ENCODE data around the gene LDLRAD4. TPM values are rescaled to one million over a fixed set of nuclear protein-coding genes. Genes with fewer than 3 reads are reported as not detected.

LDLRAD4 gene
- total RNA-seq, 2 donors from 2014 or later = 18.4 to 59.2 TPM

DNA sequence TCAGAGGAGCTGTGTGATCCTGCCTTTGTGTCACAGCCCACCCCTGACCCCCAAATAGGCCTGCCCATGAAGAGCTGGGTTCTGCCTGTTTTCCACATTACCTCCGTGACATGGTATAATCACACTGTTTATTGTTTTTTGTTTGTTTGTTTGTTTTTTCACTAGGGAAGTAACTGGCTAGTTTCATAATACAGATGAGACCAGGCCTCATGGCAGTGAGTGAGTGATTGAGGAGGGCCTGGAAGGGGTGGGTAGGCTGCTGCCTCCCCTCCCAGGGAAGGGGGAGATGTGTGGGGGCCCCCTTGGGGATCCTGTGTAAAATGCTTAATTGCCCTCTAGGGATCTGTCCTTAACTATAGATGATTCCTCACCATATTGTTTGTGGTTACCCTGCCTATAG lies 190.5 kb downstream of the LDLRAD4 start:
- Mint-ChIP-seq H3K9me3 (peaks cover 4 to 14% of the 10 kb centered on the region in 2 donors), H3K36me3 (peaks cover 17 to 25% of the 10 kb centered on the region in 2 donors), H3K27ac (peak overlapping the region in 1 of 2 donors; percentile 91)
- ATAC-seq (no peak), DNase-seq (ENCODE audit: low spot score in 2 of 2) (no peak)

DNA sequence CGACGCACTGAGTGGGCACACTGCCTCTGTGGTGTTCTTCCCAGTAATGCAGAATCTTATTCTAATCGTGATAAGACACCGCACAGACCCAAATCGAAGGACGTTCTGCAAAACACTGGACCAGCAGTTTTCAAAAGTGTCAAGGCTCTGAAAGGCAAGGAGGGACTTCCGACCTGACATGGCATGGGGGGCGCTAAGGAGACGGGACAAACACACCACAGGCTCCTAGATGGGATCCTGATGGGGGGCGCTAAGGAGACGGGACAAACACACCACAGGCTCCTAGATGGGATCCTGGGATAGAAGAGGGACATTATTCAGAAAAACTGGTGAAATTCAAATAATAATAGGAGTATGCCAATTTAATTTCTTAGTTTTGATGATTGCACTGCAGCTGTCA lies 191.4 kb downstream of the LDLRAD4 start:
- peaks cover 4 to 14% of the 10 kb centered on the region in 2 donors for H3K9me3 Mint-ChIP-seq
- ATAC-seq (no peak), DNase-seq (ENCODE audit: low spot score in 2 of 2) (no peak)
- no peak overlapping the region for H3K27ac Mint-ChIP-seq
- peaks cover 17 to 25% of the 10 kb centered on the region in 2 donors for H3K36me3 Mint-ChIP-seq

DNA sequence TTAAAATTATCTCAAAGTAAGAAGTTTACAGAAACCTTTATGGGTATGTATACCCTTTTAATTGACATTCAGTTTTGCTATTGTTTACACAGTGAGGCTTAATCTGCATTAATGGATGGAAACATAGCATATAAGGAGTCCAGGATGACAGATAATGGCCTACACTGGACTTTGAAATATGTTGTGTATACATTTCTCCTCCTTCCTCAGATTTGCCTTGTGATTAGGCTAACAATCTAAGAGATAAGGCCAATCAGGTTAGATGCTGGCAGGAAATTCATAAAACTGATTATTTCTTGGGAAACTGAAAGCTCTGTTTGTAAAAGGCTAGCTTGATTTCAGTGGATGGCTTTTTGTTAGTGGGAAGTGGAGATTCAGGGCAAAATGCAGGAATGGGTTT lies 191.9 kb downstream of the LDLRAD4 start:
- peaks cover 17 to 25% of the 10 kb centered on the region in 2 donors for H3K36me3 Mint-ChIP-seq
- no peak for ATAC-seq
- no peak for DNase-seq (ENCODE audit: low spot score in 2 of 2)
- peaks cover 4 to 14% of the 10 kb centered on the region in 2 donors for H3K9me3 Mint-ChIP-seq
- H3K27ac Mint-ChIP-seq = no peak overlapping the region

DNA sequence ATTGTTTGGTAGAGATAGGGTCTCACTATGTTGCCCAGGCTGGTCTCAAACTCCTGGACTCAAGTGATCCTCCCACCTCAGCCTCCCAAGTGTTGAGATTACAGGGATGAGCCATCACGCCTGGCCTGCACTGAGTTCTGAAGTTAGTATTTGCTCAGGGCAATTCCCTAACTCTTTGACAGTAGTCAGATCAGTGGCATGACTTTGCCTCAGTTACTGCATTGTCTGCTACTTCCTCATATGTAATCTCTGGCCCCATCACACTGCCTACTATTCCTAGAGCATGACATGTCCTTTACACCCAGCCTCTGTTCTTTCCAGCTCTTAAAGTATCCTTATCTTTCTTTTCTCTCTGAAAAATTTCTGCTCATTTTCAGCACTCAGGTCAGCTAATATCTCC lies 193.5 kb downstream of the LDLRAD4 start:
- Mint-ChIP-seq H3K27ac (no peak overlapping the region), H3K9me3 (peaks cover 4 to 14% of the 10 kb centered on the region in 2 donors), H3K36me3 (peaks cover 17 to 25% of the 10 kb centered on the region in 2 donors)
- ATAC-seq (no peak), DNase-seq (ENCODE audit: low spot score in 2 of 2) (no peak)

DNA sequence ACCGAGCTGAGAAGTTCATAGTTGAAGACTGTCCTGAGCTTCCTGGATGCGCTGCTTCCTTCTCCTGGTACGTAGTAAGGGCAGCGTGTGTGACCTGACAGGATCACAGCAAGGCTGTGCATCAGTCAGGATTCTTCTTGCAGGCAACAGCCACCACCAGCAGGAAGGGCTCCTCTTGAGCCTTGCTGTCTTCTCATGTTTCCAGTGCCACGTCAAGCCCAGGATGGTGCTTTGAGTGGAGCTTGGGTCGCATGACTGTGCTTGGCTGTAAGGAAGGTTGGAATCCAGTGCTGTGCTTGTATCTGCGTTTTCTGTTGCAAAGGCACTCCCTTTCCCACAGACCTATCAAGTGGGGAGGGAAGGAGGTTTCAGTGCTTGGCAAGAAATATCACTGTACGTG lies 194.3 kb downstream of the LDLRAD4 start:
- no peak for ATAC-seq
- peaks cover 4 to 14% of the 10 kb centered on the region in 2 donors for H3K9me3 Mint-ChIP-seq
- DNase-seq (ENCODE audit: low spot score in 2 of 2) = no peak
- no peak overlapping the region for H3K27ac Mint-ChIP-seq
- H3K36me3 Mint-ChIP-seq = peaks cover 17 to 25% of the 10 kb centered on the region in 2 donors

DNA sequence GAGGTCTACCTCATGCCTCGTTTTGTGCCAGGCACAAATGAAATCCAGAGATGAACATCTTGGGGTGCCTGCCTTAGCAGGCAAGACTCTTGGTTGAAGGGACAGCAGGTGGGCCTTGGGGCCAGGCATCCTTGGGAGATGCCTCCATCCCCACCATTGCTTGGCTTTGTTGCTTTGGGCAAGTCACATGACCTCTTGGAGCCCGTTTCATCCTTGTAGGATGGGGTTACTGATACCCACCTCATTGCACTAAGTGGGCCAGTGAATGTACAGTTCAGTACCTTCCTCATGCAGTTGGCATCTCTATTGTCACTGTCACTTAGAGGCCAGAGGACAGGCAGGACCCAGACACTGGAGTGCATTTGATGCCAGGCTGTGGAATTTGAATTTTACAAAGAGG lies 195.5 kb downstream of the LDLRAD4 start:
- peaks cover 17 to 25% of the 10 kb centered on the region in 2 donors for H3K36me3 Mint-ChIP-seq
- ATAC-seq = no peak

DNA sequence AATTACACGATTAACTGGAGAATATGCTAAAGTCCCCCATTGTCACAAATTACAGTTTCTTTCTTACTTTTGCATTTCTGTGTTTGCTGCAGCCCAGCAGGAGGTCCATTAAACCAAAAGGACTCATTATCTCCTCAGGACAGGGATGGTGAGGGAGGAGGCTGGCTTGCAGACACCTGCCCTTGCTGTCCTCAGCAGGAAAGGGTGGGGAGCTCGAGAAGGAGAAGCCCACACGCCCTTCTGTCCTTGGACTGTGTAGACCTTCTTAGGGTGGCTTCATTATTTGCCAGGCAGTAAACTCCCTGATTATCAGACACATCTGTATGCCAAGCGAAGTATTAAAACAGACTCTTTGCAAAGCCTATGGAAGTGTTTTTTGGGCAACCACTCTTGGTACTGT lies 196.0 kb downstream of the LDLRAD4 start:
- no peak for DNase-seq (ENCODE audit: low spot score in 2 of 2)
- no peak for ATAC-seq
- Mint-ChIP-seq H3K27ac (no peak overlapping the region), H3K36me3 (peaks cover 17 to 25% of the 10 kb centered on the region in 2 donors), H3K9me3 (peaks cover 4 to 14% of the 10 kb centered on the region in 2 donors)

More for the DNA sequence above, 195.5 kb downstream of the LDLRAD4 start:
- H3K9me3 Mint-ChIP-seq = peaks cover 4 to 14% of the 10 kb centered on the region in 2 donors
- H3K27ac Mint-ChIP-seq = no peak overlapping the region
- DNase-seq (ENCODE audit: low spot score in 2 of 2) = no peak

DNA sequence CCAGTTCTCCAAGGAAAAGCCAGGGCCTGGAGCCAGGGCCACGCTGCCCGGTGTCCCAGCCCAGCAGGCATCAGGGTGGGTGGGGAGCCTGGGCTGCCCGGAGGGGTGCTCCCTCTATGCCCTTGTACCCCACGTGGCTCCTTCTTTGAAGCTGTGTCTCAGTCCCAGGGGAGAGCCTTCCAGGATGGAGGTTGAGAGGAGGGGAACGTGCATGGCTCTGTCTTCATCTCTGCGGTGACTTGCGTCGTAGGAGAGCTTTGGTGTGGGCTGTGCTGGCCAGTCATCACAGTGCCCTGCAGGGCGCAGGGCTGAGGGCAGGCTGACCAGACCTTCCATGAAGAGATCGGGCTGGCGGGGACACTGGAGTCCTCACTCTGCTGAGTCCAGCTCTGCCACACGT lies 197.2 kb downstream of the LDLRAD4 start:
- H3K36me3 Mint-ChIP-seq = peaks cover 17 to 25% of the 10 kb centered on the region in 2 donors
- DNase-seq (ENCODE audit: low spot score in 2 of 2) (no peak), ATAC-seq (peak in 1 of 2 donors; percentile 15)
- peaks cover 4 to 14% of the 10 kb centered on the region in 2 donors for H3K9me3 Mint-ChIP-seq
- no peak overlapping the region for H3K27ac Mint-ChIP-seq

DNA sequence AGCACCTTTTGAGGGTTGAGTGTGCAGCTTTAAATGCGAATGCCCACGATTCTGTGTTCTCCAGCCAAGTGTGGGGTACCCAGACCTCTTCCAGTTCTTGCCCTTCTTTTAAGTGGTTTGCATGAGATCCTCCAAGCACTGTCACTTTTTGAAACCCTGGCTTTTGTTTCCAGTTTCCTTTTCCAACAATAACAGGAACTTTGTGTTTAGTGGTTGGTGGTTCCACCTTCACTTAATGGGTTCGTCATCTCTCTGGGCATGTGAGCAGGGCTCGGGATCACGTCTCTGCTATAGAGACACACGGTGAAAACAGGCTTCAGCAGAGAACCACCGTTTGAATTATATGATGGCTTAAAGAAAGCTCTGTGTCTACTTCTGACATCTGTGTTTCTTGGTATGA lies 197.6 kb downstream of the LDLRAD4 start:
- no peak for DNase-seq (ENCODE audit: low spot score in 2 of 2)
- H3K9me3 Mint-ChIP-seq = peaks cover 4 to 14% of the 10 kb centered on the region in 2 donors
- no peak overlapping the region for H3K27ac Mint-ChIP-seq
- ATAC-seq = peak; percentile 81 to 84
- peaks cover 17 to 25% of the 10 kb centered on the region in 2 donors for H3K36me3 Mint-ChIP-seq

DNA sequence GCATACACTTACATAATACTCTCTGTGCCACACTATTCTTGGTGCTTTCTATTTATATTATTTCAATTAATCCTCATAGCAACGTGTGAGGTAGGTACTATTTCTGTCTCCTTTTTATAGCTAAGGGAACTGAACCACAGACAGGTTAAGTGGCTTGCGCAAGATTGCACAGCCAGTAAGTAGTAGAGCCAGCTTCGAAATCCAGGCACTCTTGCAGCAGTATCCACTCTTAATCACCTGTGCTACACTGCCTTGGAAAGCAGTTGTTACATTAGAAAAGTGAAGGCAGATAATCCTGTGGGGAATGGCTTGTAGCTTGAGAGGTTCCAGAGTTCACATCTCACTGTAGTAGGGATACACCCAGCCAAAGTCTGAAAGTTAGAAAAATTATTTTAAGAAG lies 198.3 kb downstream of the LDLRAD4 start:
- DNase-seq (ENCODE audit: low spot score in 2 of 2) (no peak), ATAC-seq (no peak)
- no peak overlapping the region for H3K27ac Mint-ChIP-seq
- H3K36me3 Mint-ChIP-seq = peaks cover 12 to 18% of the 10 kb centered on the region in 2 donors
- H3K9me3 Mint-ChIP-seq = peaks cover 0 to 9% of the 10 kb centered on the region in 2 donors

DNA sequence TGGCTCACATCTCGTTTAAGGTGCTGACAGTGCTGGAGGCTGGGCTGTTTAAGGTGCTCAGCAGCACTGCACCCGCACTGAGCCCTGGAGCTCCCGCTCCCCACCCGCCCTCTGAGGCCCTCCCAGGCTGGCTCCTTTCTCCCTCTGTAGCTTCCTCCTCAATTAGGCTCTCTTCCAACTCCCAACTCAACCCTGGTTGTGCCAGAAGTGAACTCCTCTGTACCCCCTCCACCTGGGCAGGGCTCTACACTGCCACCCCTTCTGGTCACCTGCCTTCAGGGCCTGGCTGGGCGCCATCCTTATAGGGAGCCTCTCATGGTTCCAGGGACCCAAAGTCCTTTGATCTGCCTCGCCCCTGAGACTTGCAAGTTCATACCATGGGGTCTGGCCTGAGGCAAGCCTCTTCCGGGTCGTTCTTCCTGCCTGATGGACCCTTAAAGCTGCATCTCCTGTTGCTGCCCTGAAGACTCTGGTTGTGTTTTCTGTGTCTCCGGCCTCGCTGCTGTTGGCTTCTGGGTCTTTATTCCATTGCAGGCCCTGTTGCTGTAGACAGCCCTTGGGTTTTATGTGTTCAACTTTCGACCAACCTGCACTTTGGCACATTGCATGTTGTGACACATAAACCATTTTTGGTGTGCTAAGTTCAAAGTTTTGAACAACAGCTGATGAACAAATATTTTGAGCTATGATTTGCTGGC lies 199.6 kb downstream of the LDLRAD4 start:
- no peak for ATAC-seq
- H3K27ac Mint-ChIP-seq = peak overlapping the region in 1 of 2 donors; percentile 74
- peaks cover 2 to 5% of the 10 kb centered on the region in 2 donors for H3K36me3 Mint-ChIP-seq

DNA sequence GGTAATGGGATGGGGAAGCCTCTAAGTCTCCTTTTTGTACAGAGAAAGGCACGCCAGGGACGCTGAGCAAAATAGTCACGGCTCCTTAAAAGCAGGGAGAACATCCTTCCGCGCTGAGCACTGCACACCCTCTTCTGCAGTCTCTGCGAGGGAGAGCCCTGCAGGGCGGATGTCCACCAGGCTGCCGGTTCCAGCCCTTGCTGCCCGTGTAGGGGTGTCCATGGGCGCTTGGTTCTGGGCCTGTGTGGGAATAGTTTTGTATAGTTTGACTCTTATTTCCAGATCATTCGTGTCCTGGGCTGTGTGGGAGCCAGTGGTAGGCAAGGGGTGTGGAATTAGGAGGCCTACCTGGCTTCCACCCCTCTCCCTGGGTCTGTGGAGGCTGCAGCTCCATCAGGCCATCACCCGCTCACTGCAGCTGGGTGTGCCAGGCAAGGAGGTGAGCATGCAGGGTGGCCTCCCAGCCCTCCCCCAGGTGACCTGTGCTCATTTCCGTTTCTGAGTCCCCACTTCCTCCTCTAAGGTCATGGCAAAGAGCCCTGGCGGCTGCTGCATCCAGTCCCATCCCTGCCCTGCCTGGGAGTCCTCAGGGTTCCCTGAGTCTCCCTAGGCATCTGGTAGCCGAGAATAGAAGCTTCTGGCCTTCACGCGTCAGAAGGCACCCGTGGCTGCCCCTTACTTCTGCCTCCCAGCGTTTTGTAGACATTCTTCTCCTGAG lies 202.6 kb downstream of the LDLRAD4 start:
- Mint-ChIP-seq H3K27ac (peak overlapping the region; percentile 46 to 72), H3K9me3 (no peaks in the 10 kb centered on the region), H3K36me3 (no peaks in the 10 kb centered on the region)
- no peak for ATAC-seq
- no peak for DNase-seq (ENCODE audit: low spot score in 2 of 2)

More for the DNA sequence above, 199.6 kb downstream of the LDLRAD4 start:
- no peak for DNase-seq (ENCODE audit: low spot score in 2 of 2)
- no peaks in the 10 kb centered on the region for H3K9me3 Mint-ChIP-seq

DNA sequence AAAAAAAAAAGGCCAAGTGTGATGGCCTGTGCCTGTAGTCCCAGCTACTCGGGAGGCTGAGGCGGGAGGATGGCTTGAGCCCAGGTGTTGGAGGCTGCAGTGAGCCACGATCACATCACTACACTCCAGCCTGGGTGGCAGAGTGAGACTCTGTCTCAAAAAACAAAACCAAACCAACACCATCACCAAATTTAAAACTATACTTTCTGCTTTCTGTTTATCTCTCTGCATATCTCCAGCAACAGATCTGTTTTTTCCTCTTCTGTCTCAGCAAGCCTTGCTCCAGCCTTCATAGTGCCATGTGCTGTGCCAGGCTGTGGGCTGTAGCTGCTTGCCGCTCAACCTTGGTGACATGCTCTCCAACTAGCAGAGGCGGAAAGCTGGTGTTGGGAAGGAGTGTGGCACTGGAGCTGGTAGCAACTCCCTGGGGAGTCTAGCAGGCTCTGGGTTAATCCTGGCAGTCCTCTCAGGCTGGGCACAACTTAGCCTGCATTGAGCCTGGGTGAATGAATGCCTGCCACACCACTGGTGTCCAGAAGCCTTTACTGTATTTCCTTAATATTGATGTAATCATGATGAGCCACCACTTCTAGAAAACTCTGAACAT lies 204.1 kb downstream of the LDLRAD4 start:
- Mint-ChIP-seq H3K27ac (peak overlapping the region in 1 of 2 donors; percentile 77), H3K36me3 (no peaks in the 10 kb centered on the region), H3K9me3 (no peaks in the 10 kb centered on the region)
- ATAC-seq (no peak), DNase-seq (ENCODE audit: low spot score in 2 of 2) (no peak)

DNA sequence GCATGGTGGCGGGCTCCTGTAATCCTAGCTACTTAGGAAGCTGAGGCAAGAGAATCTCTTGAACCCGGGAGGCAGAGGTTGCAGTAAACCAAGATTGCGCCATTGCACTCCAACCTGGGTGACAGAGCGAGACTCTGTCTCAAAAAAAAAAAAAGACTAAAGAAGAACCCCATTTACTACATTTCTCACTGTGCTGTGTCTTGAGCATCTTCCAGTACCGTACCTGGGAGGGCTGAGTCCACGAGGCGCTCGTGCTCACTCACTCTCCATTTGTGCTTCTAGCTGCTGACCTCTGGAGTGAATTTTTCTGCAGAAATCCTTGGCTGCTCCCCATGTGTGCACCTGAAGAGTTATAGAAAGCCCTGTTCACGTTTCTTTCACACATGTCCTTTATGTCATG lies 204.8 kb downstream of the LDLRAD4 start:
- Mint-ChIP-seq H3K9me3 (no peaks in the 10 kb centered on the region), H3K27ac (no peak overlapping the region), H3K36me3 (peaks cover 0 to 3% of the 10 kb centered on the region in 2 donors)
- ATAC-seq (no peak), DNase-seq (ENCODE audit: low spot score in 2 of 2) (no peak)

DNA sequence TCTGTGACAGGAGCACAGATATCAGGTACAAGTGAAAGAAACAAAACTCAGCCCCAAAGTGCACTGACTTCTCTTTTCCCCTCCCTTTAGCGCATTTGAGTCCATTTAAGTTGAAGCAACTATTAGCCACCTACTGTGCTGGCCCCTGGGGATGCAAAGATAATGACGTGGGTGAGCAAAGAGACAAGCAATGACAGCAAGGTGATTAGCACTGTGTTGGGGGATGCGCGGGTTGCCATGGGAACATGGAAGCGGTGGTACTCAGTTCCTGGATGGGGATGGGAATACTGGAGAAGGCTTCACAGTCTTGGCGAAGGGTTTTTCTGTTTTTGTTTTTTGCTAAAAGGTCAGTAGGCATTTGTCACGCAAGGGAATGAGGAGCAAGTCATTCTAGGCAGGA lies 205.8 kb downstream of the LDLRAD4 start:
- no peak for DNase-seq (ENCODE audit: low spot score in 2 of 2)
- H3K27ac Mint-ChIP-seq = peak overlapping the region in 1 of 2 donors; percentile 11
- no peaks in the 10 kb centered on the region for H3K9me3 Mint-ChIP-seq
- ATAC-seq = no peak
- H3K36me3 Mint-ChIP-seq = peaks cover 0 to 7% of the 10 kb centered on the region in 2 donors

DNA sequence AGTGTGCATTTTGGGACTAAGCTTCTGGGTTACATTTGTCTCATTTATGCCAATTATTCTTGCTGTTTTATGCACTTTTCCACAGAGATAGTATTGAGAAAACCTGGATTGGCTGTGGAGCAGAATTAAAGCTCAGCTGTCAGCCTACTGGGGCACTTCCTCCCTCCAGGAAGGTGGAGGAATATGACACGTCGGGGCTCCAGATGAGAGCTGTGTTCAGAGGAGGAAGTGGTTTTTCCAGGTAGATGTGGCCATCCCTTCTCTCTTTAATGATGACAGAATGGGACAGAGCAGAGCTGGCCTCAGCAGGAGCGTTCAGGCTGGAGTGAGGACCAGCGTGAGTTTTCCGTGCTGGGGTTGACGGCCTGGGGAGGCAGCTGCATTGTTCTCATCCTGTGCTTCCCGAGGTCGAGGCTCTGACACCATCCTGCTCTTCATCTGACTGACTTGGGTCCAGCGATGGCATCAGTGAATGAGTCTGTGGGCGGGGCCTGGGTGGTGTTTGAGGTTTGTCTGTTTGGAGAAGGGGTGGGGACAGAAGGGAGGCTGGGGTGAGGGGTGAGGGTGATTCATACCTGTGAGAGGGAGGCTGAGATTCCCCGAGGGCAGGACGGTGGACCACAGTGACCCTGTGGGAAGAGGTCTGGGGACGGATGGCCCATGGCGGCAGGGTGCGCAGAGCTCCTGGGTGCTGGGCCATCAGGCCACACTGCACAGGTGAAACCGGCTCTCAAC lies 207.0 kb downstream of the LDLRAD4 start:
- peak; percentile 28 to 48 for ATAC-seq
- Mint-ChIP-seq H3K27ac (no peak overlapping the region), H3K36me3 (peaks cover 0 to 7% of the 10 kb centered on the region in 2 donors), H3K9me3 (no peaks in the 10 kb centered on the region)
- no peak for DNase-seq (ENCODE audit: low spot score in 2 of 2)
